Gastrocnemius medialis (tissue), 4 donors: Measurements from ENCODE around the gene SLC25A48.

Experiments used
- POLR2A ChIP-seq, 2 donors: fragments of 450-650 bp; IDR thresholded peaks; one replicate each; pipeline ENCODE4 v1.6.1; 2017; ENCODE audit warnings: antibody characterized with exemption in 2 of 2, mild to moderate bottlenecking in 2 of 2, moderate library complexity in 2 of 2
- TF ChIP-seq, protein P1 (sequence below), 5 experiments: fragments of 450-650 bp in 3 of 5; fragments of 200-600 bp in 2 of 5; sonication (generic) in 2 of 5; IDR thresholded peaks in 4 of 5; conservative IDR thresholded peaks in 1 of 5; 1 replicate in 4 of 5; 2 replicates in 1 of 5; pipeline ENCODE4 v1.5.1; 2016 to 2019; ENCODE audit warnings: antibody characterized with exemption in 5 of 5, mild to moderate bottlenecking in 3 of 5, moderate library complexity in 3 of 5

DNA sequence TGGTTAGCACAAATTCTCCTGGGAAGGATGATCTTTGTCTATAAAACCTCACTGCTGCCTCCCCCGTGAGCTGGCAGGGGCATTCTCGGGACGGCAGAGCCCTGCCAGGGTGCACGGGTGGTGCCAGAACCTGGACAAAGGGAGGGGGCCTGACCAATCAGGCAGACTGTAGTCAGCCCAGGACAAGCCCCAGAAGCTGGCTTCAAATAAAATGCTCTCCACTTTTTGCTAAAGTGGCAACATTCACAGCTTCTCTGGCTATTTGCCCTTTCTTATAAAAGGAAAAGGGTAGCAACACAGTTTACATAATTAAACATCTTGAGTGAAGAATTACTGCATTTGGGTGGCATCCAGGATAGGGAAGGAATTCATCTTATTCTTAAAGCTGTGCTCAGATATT is 46.8 kb downstream of the SLC25A48 start:
- TF ChIP-seq, protein P1, sequence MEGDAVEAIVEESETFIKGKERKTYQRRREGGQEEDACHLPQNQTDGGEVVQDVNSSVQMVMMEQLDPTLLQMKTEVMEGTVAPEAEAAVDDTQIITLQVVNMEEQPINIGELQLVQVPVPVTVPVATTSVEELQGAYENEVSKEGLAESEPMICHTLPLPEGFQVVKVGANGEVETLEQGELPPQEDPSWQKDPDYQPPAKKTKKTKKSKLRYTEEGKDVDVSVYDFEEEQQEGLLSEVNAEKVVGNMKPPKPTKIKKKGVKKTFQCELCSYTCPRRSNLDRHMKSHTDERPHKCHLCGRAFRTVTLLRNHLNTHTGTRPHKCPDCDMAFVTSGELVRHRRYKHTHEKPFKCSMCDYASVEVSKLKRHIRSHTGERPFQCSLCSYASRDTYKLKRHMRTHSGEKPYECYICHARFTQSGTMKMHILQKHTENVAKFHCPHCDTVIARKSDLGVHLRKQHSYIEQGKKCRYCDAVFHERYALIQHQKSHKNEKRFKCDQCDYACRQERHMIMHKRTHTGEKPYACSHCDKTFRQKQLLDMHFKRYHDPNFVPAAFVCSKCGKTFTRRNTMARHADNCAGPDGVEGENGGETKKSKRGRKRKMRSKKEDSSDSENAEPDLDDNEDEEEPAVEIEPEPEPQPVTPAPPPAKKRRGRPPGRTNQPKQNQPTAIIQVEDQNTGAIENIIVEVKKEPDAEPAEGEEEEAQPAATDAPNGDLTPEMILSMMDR (IDR thresholded peaks at IDR 0.05 in 4 of 5, conservative IDR thresholded peaks at IDR 0.05 in 1 of 5), result no peak
- no peak for TF ChIP-seq POLR2A (IDR thresholded peaks at IDR 0.05)
